H9 (cell line): ENCODE data around the gene CD79B. TPM values are rescaled to one million over a fixed set of nuclear protein-coding genes. Genes with fewer than 3 reads are reported as not detected.
"Not testable (repeated sequence)": the region's sequence is repeated elsewhere in the genome, so short reads cannot be mapped to it uniquely, and the experiment has no call there.

ENCODE experiments used
- DNase-seq: peaks from one replicate; pipeline ENCODE4 v3.0.0-alpha.2; 2017
- H2AFZ ChIP-seq: one replicate; pipeline ENCODE4 v1.6.1; 2013; ENCODE audit warnings: mild to moderate bottlenecking, low read length, control low read depth, moderate library complexity
- H2AK5ac ChIP-seq: 2 replicates; pipeline ENCODE4 v1.6.1; 2013; ENCODE audit warnings: low read length, control low read depth, mixed read lengths; ENCODE audit not compliant: insufficient read length
- H2BK120ac ChIP-seq: one replicate; pipeline ENCODE4 v1.6.1; 2013; ENCODE audit warnings: low read depth, mild to moderate bottlenecking, low read length, control low read depth, inconsistent platforms; ENCODE audit not compliant: poor library complexity, severe bottlenecking
- H2BK12ac ChIP-seq: 2 replicates; pipeline ENCODE4 v1.6.1; 2013; ENCODE audit warnings: low read length, control low read depth, mixed read lengths, low read depth; ENCODE audit not compliant: insufficient read length
- H2BK15ac ChIP-seq: 2 replicates; pipeline ENCODE4 v1.6.1; 2013; ENCODE audit warnings: low read depth, low read length, control low read depth
- H2BK20ac ChIP-seq: one replicate; pipeline ENCODE4 v1.6.1; 2013; ENCODE audit warnings: low read depth, mild to moderate bottlenecking, low read length, control low read depth, inconsistent platforms; ENCODE audit not compliant: poor library complexity, severe bottlenecking
- H2BK5ac ChIP-seq: 2 replicates; pipeline ENCODE4 v1.6.1; 2013; ENCODE audit warnings: low read length, control low read depth, mixed read lengths; ENCODE audit not compliant: insufficient read length
- H3K14ac ChIP-seq: 2 replicates; pipeline ENCODE4 v1.6.1; 2013; ENCODE audit warnings: low read length, control low read depth; ENCODE audit not compliant: insufficient read depth
- H3K18ac ChIP-seq: 2 replicates; pipeline ENCODE4 v1.6.1; 2013; ENCODE audit warnings: low read depth, mild to moderate bottlenecking, mixed read lengths, low read length, control low read depth; ENCODE audit not compliant: insufficient read length
- H3K23ac ChIP-seq: 2 replicates; pipeline ENCODE4 v1.6.1; 2013; ENCODE audit warnings: low read length, control low read depth, mixed read lengths, low read depth; ENCODE audit not compliant: insufficient read length
- H3K23me2 ChIP-seq: 2 replicates; pipeline ENCODE4 v1.6.1; 2013; ENCODE audit warnings: low read depth, mild to moderate bottlenecking, mixed read lengths, low read length, control low read depth; ENCODE audit not compliant: insufficient read length, poor library complexity, severe bottlenecking
- H3K27ac ChIP-seq: 2 replicates; pipeline ENCODE4 v1.5.1; 2013; ENCODE audit warnings: low read length, control low read depth, mixed read lengths, low read depth; ENCODE audit not compliant: insufficient read length
- H3K27me3 ChIP-seq: 2 replicates; pipeline ENCODE4 v1.6.1; 2013; ENCODE audit warnings: low read length, control low read depth, inconsistent platforms; ENCODE audit not compliant: insufficient read depth
- H3K4ac ChIP-seq: 2 replicates; pipeline ENCODE4 v1.6.1; 2013; ENCODE audit warnings: low read depth, mild to moderate bottlenecking, control low read depth, inconsistent platforms, low read length, moderate library complexity
- H3K4me1 ChIP-seq: 2 replicates; pipeline ENCODE4 v1.6.1; 2013; ENCODE audit warnings: low read length, control low read depth, inconsistent platforms; ENCODE audit not compliant: insufficient read depth
- H3K4me2 ChIP-seq: 2 replicates; pipeline ENCODE4 v1.6.1; 2013; ENCODE audit warnings: low read length, control low read depth, mixed read lengths; ENCODE audit not compliant: insufficient read length, insufficient read depth
- H3K56ac ChIP-seq: 2 replicates; pipeline ENCODE4 v1.6.1; 2013; ENCODE audit warnings: low read depth, mild to moderate bottlenecking, mixed read lengths, low read length, control low read depth; ENCODE audit not compliant: insufficient read length
- H3K79me1 ChIP-seq: 2 replicates; pipeline ENCODE4 v1.6.1; 2013; ENCODE audit warnings: low read depth, mild to moderate bottlenecking, moderate library complexity, low read length, control low read depth, inconsistent platforms; ENCODE audit not compliant: insufficient read depth, poor library complexity, severe bottlenecking
- H3K79me2 ChIP-seq: 2 replicates; pipeline ENCODE4 v1.6.1; 2013; ENCODE audit warnings: low read length, control low read depth, inconsistent platforms; ENCODE audit not compliant: insufficient read depth
- H3K9ac ChIP-seq: 2 replicates; pipeline ENCODE4 v1.6.1; 2013; ENCODE audit warnings: low read length, control low read depth, mixed read lengths; ENCODE audit not compliant: insufficient read length; ENCODE audit errors: extremely low read depth
- H3K9me3 ChIP-seq: one replicate; pipeline ENCODE4 v1.6.1; 2013; ENCODE audit warnings: low read depth, low read length, inconsistent platforms; ENCODE audit not compliant: control insufficient read depth
- H3T11ph ChIP-seq: one replicate; pipeline ENCODE4 v1.6.1; 2013; ENCODE audit warnings: mild to moderate bottlenecking, low read length, control low read depth, inconsistent platforms
- H4K20me1 ChIP-seq: one replicate; pipeline ENCODE4 v1.6.1; 2013; ENCODE audit not compliant: control insufficient read depth, insufficient read length, insufficient read depth
- H4K5ac ChIP-seq: 2 replicates; pipeline ENCODE4 v1.6.1; 2013; ENCODE audit warnings: low read depth, mild to moderate bottlenecking, mixed read lengths, low read length, control low read depth; ENCODE audit not compliant: insufficient read length
- H4K8ac ChIP-seq: replicated peaks from 2 replicates; pipeline ENCODE4 v1.6.1; 2013; ENCODE audit warnings: low read length, control low read depth, mixed read lengths, low read depth; ENCODE audit not compliant: insufficient read length
- H4K91ac ChIP-seq: 2 replicates; pipeline ENCODE4 v1.6.1; 2013; ENCODE audit warnings: low read depth, mild to moderate bottlenecking, moderate library complexity, mixed read lengths, low read length, control low read depth; ENCODE audit not compliant: insufficient read length
- H3K27ac Mint-ChIP-seq, 3 experiments: 2 replicates in 2 of 3; 3 replicates in 1 of 3; pipeline ENCODE4 v1.8.0; 2020 to 2021; ENCODE audit warnings: mixed read lengths in 3 of 3, mild to moderate bottlenecking in 1 of 3, moderate library complexity in 1 of 3
- H3K27me3 Mint-ChIP-seq: 2 replicates; pipeline ENCODE4 v1.8.0; 2021; ENCODE audit warnings: low read depth, mild to moderate bottlenecking, moderate library complexity, mixed read lengths
- H3K36me3 Mint-ChIP-seq, 3 experiments: 2 replicates in 2 of 3; 3 replicates in 1 of 3; pipeline ENCODE4 v1.8.0; 2020 to 2021; ENCODE audit warnings: low read depth in 3 of 3, mixed read lengths in 3 of 3; ENCODE audit not compliant: insufficient read depth in 1 of 3
- H3K4me1 Mint-ChIP-seq, 2 experiments: 2 replicates each; pipeline ENCODE4 v1.8.0; 2020; ENCODE audit warnings: mixed read lengths in 2 of 2
- H3K4me3 Mint-ChIP-seq, 2 experiments: 2 replicates in 1 of 2; 3 replicates in 1 of 2; pipeline ENCODE4 v1.8.0; 2020 to 2021; ENCODE audit warnings: mild to moderate bottlenecking in 2 of 2, mixed read lengths in 2 of 2, moderate library complexity in 1 of 2
- H3K9me3 Mint-ChIP-seq, 2 experiments: 2 replicates in 1 of 2; 3 replicates in 1 of 2; pipeline ENCODE4 v1.8.0; 2020; ENCODE audit warnings: mild to moderate bottlenecking in 2 of 2, mixed read lengths in 2 of 2, moderate library complexity in 1 of 2
- CTCF ChIP-seq: fragments of 200-600 bp; sonication (generic); conservative IDR thresholded peaks from 3 replicates; pipeline ENCODE4 v1.8.0; 2021; ENCODE audit warnings: antibody characterized with exemption, mild to moderate bottlenecking
- WGBS: extraction: QIAGEN DNeasy Blood & Tissue Kit; methylation state at CpG from one replicate; pipeline ENCODE4 v1.1.7; 2013; ENCODE audit warnings: missing lambda C conversion rate, low lambda C conversion rate, mixed read lengths; ENCODE audit not compliant: insufficient read length; ENCODE audit errors: extremely low coverage; 5-methylcytosine and 5-hydroxymethylcytosine counted together
- total RNA-seq: library from RNA; stranded (reverse); gene quantifications from 2 replicates; pipeline ENCODE4 v1.2.1, GENCODE V29; 2021

Gene CD79B
- total RNA-seq, 1 experiment from 2014 or later = 0.96 TPM

DNA sequence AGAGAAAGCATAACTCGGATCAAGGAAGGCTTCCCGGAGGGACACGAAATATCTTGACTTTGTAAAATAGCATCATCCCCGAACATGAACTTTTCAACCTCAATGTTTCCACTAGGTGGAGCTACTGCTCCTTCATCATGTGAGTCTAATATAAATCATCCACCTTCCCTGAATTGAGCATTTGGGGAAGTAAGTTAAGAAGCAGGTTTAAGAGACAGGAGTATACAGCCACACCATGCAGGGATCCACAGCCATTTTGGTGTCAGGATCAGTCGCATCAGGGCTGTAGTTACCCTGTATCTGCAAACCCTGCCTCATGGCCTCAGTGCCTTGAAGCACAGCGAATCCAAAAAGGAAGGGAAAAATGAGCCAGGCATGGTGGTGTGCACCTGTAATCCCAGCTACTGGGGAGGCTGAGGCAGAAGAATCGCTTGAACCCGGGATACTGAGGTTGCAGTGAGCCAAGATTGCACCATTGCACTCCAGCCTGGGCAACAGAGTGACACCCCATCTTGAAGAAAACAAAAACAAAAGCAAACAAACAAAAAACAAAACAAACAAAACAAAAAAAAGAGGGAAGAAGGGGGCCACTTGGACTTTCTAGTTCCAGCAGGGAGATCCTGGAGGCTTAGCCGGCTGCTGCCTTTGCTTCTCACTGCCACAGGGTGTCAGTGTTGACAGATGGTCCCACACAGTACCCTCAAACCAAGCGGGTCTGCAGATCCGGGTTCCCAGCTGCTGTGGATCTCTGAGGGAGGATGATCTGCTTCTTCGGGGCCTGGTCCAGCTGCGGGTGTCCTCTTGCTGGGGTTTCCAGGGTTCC lies 42.9 kb downstream of the CD79B start:
- not testable (repeated sequence) for H2BK15ac ChIP-seq, H3K4ac ChIP-seq, H3K36me3 Mint-ChIP-seq, H3K27ac ChIP-seq, H2AFZ ChIP-seq, H4K8ac ChIP-seq, H3T11ph ChIP-seq, H3K9me3 Mint-ChIP-seq, H3K23me2 ChIP-seq, H3K79me1 ChIP-seq, H3K9ac ChIP-seq, H3K79me2 ChIP-seq, H4K20me1 ChIP-seq, H3K18ac ChIP-seq, H3K27ac Mint-ChIP-seq, H2BK5ac ChIP-seq, H2BK20ac ChIP-seq, H4K5ac ChIP-seq, H3K14ac ChIP-seq, H2BK120ac ChIP-seq, H3K4me1 ChIP-seq, H3K4me3 Mint-ChIP-seq, H2BK12ac ChIP-seq, H2AK5ac ChIP-seq, H3K27me3 ChIP-seq, H3K9me3 ChIP-seq, H3K4me2 ChIP-seq, H3K56ac ChIP-seq, H3K27me3 Mint-ChIP-seq, H3K23ac ChIP-seq, H4K91ac ChIP-seq, H3K4me1 Mint-ChIP-seq
- TF ChIP-seq CTCF = peak; percentile 58
- no CpG with 5 or more reads among the region's 13 CpGs for WGBS
- DNase-seq = peak; percentile 85

DNA sequence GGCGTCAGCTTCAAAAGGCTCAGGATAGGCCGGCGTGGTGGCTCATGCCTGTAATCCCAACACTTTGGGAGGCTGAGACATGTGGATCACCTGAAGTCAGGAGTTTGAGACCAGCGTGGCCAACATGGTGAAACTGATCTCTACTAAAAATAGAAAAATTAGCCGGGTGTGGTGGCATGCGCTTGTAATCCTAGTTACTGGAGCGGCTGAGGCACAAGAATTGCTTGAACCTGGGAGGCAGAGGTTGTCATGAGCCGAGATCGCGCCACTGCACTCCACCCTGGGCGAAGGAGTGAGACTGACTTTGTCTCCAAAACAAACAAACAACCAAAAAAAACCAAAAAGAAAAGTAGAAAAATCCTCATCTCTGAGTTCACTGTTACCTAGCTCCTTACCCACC lies 47.0 kb downstream of the CD79B start:
- not testable (repeated sequence) for H3K18ac ChIP-seq, H3K9ac ChIP-seq, H3K4me1 ChIP-seq, H3K23ac ChIP-seq, H3T11ph ChIP-seq, H4K20me1 ChIP-seq, H2AFZ ChIP-seq, H3K27me3 ChIP-seq, H3K79me1 ChIP-seq, H3K36me3 Mint-ChIP-seq, H3K4ac ChIP-seq, H3K56ac ChIP-seq, H3K4me3 Mint-ChIP-seq, H3K79me2 ChIP-seq, H3K14ac ChIP-seq, H3K27ac ChIP-seq, H4K5ac ChIP-seq, H2AK5ac ChIP-seq, H2BK20ac ChIP-seq, H3K23me2 ChIP-seq, H4K8ac ChIP-seq, H4K91ac ChIP-seq, H3K4me2 ChIP-seq, H3K9me3 Mint-ChIP-seq, H2BK15ac ChIP-seq, H2BK5ac ChIP-seq, H3K9me3 ChIP-seq, H3K27ac Mint-ChIP-seq, H2BK120ac ChIP-seq, H2BK12ac ChIP-seq, H3K27me3 Mint-ChIP-seq
- DNase-seq = peak; percentile 16
- H3K4me1 Mint-ChIP-seq = peaks cover 13 to 16% of the 10 kb centered on the region in 2 experiments
- WGBS = no CpG with 5 or more reads among the region's 11 CpGs
